GM12872 (cell line): ENCODE results near the gene FAM199X.

ENCODE experiments used
- TF ChIP-seq, protein P1 (sequence below): IDR thresholded peaks from 3 replicates; pipeline ENCODE4 v1.5.1; 2011; ENCODE audit warnings: low read depth, mild to moderate bottlenecking, low read length, moderate library complexity; ENCODE audit not compliant: insufficient read depth

The FAM199X gene

DNA sequence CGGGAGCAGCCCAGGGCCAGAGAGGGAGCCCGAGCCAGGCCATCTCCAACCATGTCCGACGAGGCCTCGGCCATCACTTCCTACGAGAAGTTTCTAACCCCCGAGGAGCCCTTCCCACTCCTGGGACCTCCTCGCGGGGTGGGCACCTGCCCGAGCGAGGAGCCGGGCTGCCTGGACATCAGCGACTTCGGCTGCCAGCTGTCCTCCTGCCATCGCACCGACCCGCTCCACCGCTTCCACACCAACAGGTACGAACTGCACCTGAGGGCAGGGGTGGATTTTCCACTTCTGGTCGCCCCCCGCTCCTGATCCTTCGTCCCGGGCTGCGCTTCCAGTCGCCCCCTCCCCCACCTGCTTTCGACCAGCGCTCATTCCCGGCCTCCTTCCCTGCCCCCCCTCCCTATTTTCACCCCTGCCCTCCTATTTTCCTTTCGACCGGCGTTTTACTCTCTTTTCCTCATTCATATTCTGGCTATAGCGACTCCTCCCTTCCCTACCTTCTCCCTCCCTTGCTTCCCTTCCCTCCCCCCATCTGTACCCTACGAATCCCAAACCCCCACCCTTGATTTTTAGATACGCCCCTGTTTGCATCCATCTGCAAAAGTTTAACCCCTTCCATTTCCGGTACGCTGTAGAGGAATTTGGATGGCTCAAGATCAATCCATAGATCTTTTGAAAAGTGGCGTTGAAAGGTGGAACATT lies 633 bp downstream of the FAM199X start:
- TF ChIP-seq, protein P1, sequence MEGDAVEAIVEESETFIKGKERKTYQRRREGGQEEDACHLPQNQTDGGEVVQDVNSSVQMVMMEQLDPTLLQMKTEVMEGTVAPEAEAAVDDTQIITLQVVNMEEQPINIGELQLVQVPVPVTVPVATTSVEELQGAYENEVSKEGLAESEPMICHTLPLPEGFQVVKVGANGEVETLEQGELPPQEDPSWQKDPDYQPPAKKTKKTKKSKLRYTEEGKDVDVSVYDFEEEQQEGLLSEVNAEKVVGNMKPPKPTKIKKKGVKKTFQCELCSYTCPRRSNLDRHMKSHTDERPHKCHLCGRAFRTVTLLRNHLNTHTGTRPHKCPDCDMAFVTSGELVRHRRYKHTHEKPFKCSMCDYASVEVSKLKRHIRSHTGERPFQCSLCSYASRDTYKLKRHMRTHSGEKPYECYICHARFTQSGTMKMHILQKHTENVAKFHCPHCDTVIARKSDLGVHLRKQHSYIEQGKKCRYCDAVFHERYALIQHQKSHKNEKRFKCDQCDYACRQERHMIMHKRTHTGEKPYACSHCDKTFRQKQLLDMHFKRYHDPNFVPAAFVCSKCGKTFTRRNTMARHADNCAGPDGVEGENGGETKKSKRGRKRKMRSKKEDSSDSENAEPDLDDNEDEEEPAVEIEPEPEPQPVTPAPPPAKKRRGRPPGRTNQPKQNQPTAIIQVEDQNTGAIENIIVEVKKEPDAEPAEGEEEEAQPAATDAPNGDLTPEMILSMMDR: no peak

GRCh38 chrX:104168127-104168526 lies 1.9 kb downstream of the FAM199X start:
- TF ChIP-seq, protein P1: no peak

GRCh38 chrX:104172121-104172520 lies 5.9 kb downstream of the FAM199X start:
- TF ChIP-seq, protein P1: no peak

GRCh38 chrX:104172788-104173187 lies 6.5 kb downstream of the FAM199X start:
- TF ChIP-seq, protein P1: no peak

DNA sequence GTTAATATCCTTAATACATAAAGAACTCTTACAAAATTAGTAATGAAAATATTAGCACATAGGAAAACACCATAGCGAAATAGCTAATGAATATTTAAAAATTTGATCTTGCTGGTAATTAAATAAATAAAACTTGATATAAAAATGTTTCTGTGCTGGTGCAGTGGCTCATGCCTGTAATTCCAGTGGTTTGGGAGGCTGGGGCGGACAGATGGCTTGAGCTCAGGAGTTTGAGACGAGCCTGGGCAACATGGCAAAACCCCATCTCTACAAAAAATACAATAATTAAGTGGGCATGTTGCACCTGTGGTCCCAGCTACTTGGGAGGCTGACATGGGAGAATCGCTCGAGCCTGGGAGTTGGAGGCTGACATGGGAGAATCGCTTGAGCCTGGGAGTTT lies 7.6 kb downstream of the FAM199X start:
- TF ChIP-seq, protein P1: no peak

DNA sequence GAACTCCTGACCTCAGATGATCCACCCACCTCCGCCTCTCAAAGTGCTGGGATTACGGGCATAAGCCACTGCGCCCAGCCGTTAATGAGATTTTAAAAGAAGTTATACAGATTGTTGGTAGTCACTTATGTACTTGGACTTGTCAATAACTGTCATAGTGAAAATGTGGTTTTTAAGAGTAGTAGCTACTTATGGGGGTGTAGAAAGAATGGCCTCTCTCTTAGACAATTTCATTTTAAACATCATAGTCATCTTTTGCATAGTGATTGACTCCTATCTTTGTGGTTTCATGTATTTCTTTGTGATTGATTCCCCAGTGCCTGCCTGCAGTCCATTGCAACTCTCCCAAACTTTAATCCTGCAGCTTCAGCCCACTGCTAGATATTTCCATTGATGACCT lies 17.4 kb downstream of the FAM199X start:
- TF ChIP-seq, protein P1: no peak

DNA sequence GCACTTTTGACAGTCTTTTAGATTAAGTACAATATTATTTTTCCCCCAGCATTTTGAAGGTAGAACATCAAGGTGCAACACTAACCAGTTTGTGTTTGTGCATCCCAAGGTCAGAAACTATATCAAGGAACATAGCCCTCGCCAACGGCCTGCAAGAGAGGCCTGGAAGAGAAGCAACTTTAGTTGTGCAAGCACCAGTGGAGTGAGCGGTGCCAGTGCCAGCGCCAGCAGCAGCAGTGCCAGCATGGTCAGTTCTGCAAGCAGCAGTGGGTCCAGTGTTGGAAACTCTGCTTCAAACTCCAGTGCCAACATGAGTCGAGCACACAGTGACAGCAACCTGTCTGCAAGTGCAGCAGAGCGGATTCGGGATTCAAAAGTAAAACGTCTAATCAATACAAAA lies 21.7 kb downstream of the FAM199X start:
- TF ChIP-seq, protein P1: no peak
